ENCODE results near the gene SCGB3A1.
A peak's percentile ranks its signal among the peaks of the same experiment; 100 is the strongest.

The SCGB3A1 gene

GRCh38 chr5:180608572-180609310 lies 17.4 kb upstream of the SCGB3A1 start:
- no peak for DNase-seq
- in situ Hi-C loops (cut with MboI; ENCODE audit: low pct_unique_long_range_greater_than_20kb, low sequenced_read_pairs): no loop called here

- in situ Hi-C loops (cut with MboI; ENCODE audit: low pct_unique_long_range_greater_than_20kb, low sequenced_read_pairs): no loop called here
- no peak for DNase-seq
Measured at GRCh38 chr5:180607861-180608571, 16.7 kb upstream of the SCGB3A1 start.

GRCh38 chr5:180606215-180606785 lies 15.0 kb upstream of the SCGB3A1 start:
- in situ Hi-C loops (cut with MboI; ENCODE audit: low pct_unique_long_range_greater_than_20kb, low sequenced_read_pairs): no loop called here
- DNase-seq: no peak

- peak; percentile 58 for DNase-seq
- in situ Hi-C loops (cut with MboI; ENCODE audit: low pct_unique_long_range_greater_than_20kb, low sequenced_read_pairs): no loop called here
Measured at GRCh38 chr5:180605554-180606214, 14.4 kb upstream of the SCGB3A1 start.

- in situ Hi-C loops (cut with MboI; ENCODE audit: low pct_unique_long_range_greater_than_20kb, low sequenced_read_pairs): no loop called here
- DNase-seq: no peak
Measured at GRCh38 chr5:180604271-180604670, 13.0 kb upstream of the SCGB3A1 start.

GRCh38 chr5:180603076-180603594 lies 11.8 kb upstream of the SCGB3A1 start:
- no peak for DNase-seq
- in situ Hi-C loops (cut with MboI; ENCODE audit: low pct_unique_long_range_greater_than_20kb, low sequenced_read_pairs): no loop called here

- no peak for DNase-seq
- in situ Hi-C loops (cut with MboI; ENCODE audit: low pct_unique_long_range_greater_than_20kb, low sequenced_read_pairs): no loop called here
Measured at GRCh38 chr5:180602481-180603075, 11.3 kb upstream of the SCGB3A1 start.

- in situ Hi-C loops (cut with MboI; ENCODE audit: low pct_unique_long_range_greater_than_20kb, low sequenced_read_pairs): no loop called here
- no peak for DNase-seq
Measured at GRCh38 chr5:180601591-180602480, 10.5 kb upstream of the SCGB3A1 start.

GRCh38 chr5:180600554-180601041 lies 9.3 kb upstream of the SCGB3A1 start:
- DNase-seq: no peak
- in situ Hi-C loops (cut with MboI; ENCODE audit: low pct_unique_long_range_greater_than_20kb, low sequenced_read_pairs): no loop called here

- DNase-seq: no peak
- in situ Hi-C loops (cut with MboI; ENCODE audit: low pct_unique_long_range_greater_than_20kb, low sequenced_read_pairs): no loop called here
Measured at GRCh38 chr5:180599981-180600553, 8.8 kb upstream of the SCGB3A1 start.

GRCh38 chr5:180599590-180599914 lies 8.3 kb upstream of the SCGB3A1 start:
- no peak for DNase-seq
- in situ Hi-C loops (cut with MboI; ENCODE audit: low pct_unique_long_range_greater_than_20kb, low sequenced_read_pairs): no loop called here

GRCh38 chr5:180598797-180599589 lies 7.7 kb upstream of the SCGB3A1 start:
- in situ Hi-C loops (cut with MboI; ENCODE audit: low pct_unique_long_range_greater_than_20kb, low sequenced_read_pairs): no loop called here
- DNase-seq: no peak

GRCh38 chr5:180598316-180598701 lies 7.0 kb upstream of the SCGB3A1 start:
- DNase-seq: no peak
- in situ Hi-C loops (cut with MboI; ENCODE audit: low pct_unique_long_range_greater_than_20kb, low sequenced_read_pairs): no loop called here

- in situ Hi-C loops (cut with MboI; ENCODE audit: low pct_unique_long_range_greater_than_20kb, low sequenced_read_pairs): no loop called here
- DNase-seq: no peak
Measured at GRCh38 chr5:180596668-180597231, 5.5 kb upstream of the SCGB3A1 start.

- no peak for DNase-seq
- in situ Hi-C loops (cut with MboI; ENCODE audit: low pct_unique_long_range_greater_than_20kb, low sequenced_read_pairs): no loop called here
Measured at GRCh38 chr5:180596115-180596667, 4.9 kb upstream of the SCGB3A1 start.

GRCh38 chr5:180595381-180596114 lies 4.2 kb upstream of the SCGB3A1 start:
- no peak for DNase-seq
- in situ Hi-C loops (cut with MboI; ENCODE audit: low pct_unique_long_range_greater_than_20kb, low sequenced_read_pairs): no loop called here

Data from KBM-7 (cell line).